ENCODE data around the gene ANO10.
"Not testable (repeated sequence)": the region's sequence is repeated elsewhere in the genome, so short reads cannot be mapped to it uniquely, and the experiment has no call there.

Gene ANO10

DNA sequence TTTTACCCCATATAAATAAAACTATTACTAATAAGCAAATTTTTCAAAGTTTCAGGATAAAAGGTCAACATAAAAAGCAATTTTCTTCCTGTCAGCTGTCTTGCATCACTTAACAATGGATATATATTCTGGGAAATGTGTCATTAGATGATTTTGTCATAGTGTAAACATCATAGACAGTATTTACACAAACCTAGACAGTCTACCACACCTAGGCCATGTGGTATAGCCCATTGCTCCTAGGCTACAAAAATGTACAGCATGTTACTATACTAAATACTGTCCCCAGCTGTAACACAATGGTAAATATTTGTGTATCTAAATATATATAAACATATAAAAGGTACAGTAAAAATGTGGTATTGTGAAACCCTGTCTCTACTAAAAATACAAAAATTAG lies 156.7 kb downstream of the ANO10 start:
- DNase-seq: no peak

DNA sequence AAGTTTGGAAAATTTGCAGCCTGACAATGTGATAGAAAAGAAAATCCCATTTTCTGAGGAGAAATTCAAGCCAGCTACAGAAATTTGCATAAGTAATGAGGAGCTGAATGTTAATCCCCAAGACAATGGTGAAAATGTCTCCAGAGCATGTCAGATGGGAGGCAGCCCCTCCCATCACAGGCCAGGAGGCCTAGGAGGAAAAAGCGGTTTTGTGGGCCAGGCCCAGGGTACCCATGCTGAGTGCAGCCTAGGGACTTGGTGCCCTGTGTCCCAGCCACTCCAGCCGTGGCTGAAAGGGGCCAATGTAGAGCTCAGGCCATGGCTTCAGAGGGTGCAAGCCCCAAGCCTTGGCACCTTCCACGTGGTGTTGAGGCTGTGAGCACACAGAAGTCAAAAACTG lies 159.2 kb downstream of the ANO10 start:
- not testable (repeated sequence) for DNase-seq

DNA sequence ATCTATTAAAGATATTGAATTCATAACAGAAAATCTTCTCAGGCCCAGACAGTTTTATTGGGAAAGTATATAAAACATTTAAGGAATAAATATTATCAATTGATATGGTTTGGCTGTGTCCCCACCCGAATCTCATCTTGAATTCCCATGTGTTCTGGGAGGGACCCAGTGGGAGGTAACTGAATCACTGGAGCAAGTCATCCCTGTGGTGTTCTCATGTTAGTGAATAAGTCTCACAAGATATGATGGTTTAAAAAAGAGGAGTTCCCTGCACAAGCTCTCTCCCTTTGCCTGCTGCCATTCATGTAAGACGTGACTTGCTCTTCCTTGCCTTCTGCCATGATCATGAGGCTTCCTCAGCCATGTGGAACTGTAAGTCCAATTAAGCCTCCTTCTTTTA lies 160.5 kb downstream of the ANO10 start:
- no peak for DNase-seq

DNA sequence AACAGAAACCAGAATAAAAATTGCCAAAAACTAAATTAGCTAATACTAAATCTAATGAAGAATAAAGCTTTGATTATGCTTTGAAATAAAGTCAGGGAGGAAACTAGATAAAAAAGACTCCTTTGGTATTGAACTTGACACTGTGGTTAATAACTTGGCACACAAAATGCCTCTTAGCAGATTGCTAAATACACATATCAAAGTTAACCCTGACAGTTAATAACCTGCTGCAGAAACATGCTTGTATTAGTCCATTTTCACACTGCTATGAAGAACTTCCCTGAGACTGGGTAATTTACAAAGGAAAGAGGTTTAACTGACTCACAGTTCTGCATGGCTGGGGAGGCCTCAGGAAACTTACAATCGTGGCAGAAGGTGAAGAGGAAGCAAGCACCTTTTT lies 164.8 kb downstream of the ANO10 start:
- not testable (repeated sequence) for DNase-seq

DNA sequence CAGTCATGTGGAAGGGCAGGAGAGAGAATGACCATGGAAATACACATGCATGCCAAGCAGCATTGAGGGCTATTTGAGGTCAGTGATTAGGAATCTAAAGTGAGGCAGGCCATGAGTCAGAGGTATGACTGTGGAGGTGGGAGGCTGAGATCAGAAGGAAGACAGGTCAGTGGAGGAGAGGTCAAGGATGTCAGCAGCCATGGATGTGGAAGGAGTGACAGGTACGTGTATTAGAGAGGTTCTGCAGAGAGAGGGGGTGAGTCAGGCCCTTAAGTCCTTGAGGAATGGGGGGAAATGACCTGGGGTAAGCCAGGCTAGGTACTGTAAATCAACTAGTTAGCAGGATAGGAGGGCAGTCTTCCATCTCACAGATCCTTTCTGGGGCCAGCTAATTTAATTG lies 166.6 kb downstream of the ANO10 start:
- DNase-seq: no peak

DNA sequence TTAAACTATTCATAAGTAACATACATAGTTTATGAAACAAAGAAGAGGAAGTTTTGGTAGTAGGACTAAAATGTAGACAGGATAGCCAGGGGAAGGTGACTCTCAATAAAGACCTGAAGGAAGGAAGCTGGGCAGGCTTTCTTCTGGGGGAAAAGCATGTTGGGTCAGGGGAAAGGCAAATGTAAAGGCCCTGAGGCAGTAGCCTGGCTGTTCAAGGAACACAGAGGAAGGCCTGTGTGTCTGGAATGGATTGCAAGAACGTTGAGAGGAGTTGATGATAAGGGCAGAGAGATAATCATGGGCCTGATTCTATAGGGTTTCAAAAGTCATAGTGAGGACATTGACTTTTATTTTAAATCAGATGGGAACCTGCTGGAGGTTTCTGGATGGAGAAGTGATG lies 167.8 kb downstream of the ANO10 start:
- DNase-seq: no peak

DNA sequence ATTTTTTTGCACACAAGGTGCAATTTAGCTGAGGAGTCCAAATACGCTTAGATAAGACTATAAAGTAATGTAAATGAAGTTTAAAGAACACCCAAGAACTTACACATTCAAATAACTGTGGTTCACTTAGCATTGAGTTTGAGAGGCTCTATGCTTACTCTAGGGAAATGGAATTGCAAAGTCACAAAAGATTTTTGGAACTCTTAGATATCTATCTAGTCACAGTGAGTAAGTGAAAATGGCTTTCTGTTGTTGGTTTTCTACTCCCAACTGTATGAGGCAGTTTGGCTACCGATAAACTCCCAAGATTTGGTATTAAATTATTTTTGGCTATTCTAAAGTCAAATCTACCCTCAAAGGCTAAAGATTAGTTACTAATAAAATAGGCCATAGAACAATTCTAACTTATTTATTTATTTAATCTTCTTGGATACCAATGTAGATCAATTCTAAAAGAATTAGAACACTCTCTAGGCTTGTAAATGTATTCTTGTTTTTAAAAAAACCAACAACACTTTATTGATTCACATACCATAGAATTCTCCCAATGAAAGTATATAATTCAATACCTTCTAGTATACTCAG lies 170.0 kb downstream of the ANO10 start:
- DNase-seq: no peak

DNA sequence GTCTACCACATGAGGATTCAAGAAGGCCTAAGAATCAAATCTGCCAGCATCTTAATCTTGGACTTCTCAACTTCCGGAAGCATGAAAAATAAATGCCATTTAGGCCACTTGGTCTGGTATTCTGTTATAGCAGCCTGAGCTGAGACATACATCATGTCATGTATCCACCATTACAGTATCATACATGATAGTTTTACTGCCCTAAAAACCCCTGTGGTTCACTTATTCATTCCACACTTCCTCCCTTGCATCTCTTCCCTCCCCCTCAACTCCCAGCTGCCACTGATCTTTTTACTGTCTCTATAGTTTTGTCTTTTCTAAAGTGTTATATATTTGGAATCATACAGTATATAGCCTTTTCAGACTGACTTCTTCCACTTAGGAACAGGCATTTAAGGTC lies 173.7 kb downstream of the ANO10 start:
- no peak for DNase-seq

DNA sequence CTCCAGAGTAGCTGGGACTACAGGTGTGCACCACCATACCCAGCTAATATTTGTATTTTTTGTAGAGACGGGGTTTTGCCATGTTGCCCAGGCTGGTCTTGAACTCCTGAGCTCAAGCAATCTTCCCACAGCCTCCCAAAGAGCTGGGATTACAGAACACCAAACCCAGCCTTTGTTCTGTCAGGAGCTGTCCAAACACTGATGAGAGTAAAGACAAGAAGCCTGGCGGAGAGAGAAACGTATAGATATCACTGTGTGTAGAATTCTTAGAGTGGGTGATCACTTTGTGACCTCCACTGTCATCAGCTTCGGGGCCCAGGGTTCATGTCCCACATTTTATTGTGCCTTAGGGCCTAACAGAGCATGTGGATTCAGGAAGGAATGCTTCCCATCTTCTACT lies 176.0 kb downstream of the ANO10 start:
- DNase-seq: no peak

DNA sequence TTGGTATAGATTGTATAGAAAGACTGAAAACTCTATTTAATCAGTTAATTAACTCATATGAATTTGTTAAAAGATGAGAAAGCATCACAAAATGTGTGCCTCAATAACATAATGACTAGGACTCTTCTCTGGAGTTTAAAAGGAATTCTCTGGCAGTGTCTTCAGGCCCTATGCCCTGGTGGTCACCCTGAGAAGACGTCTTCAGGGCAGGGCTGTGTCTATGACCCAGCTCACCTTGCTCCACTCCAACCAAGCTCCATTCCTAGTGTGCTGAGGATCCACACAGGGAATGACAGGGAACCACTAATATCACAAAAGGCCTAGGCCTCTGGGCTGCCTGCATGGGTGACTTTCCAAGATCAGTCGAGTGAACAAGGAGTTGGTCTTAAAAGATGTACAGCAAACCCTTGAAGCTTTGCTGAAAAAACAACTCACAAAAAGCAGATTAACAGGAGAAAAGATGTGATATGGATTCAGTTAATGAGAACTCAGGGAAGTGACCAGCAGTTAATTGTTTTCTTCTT lies 178.9 kb downstream of the ANO10 start:
- no peak for DNase-seq

DNA sequence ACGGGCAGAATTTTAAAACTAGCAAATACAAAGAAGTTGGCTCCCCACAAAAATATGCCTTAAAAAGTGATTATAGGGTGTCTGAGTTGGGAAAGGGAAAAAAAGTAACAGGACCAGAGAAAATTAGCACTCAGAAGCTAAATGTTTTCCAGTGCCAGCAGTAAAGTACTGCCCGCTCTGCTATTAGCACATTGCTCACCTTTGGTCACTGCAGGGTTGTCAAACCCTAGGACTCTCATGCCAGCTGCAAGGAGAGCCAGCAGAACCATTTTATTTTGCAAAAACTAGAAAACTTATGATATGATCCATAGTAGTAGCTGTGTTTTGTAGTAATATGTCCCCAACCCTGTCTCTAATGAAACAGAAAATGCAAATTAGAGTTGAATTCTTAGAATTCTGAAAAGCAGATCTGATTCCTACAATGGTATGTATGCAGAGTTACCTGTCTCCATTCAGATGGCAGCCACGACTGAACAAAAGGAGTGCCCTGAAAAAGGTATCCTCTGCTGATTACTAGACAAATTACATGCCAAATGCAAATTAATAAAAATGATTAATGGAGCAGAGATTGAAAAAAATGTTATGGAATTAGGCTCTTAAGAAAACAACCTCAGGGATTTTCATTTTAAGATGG lies 185.2 kb downstream of the ANO10 start:
- DNase-seq: no peak

DNA sequence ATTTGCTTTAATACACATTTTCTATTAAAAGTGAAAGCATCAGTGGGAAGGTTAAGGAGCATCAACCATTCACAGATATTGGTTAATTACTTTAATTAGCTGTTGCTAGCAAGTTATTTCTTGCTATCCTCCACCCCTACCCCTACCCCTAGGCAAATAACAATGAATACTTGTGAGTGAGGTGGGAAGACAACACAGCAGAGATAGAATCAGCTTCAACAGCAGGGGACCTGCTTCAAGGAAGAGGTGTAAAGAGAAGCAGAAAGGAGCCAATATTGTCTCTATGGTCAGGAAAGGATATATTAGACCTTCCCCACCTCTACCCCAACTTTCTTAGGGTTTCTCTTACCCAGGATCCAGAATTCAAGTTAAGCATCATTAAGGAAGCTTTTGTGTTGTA lies 186.1 kb downstream of the ANO10 start:
- DNase-seq: no peak

DNA sequence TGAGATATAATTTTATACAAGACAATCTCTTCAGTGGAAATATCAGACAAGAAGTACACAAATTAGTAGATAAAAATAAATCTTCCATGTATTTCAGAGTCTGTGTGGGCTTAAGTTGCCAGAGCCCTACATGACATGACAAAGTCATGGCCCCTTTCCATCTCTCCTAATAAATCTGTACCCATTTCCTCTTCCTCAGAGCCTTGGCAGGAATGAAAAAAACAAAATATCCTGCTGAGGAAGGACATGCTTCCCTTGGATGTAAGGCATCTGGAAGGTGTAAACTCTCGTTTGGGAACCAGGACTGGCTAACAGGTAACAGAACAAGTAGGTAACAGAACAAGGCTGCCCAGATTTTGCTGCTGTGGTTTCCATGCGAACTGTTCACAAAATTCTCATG lies 187.4 kb downstream of the ANO10 start:
- no peak for DNase-seq

DNA sequence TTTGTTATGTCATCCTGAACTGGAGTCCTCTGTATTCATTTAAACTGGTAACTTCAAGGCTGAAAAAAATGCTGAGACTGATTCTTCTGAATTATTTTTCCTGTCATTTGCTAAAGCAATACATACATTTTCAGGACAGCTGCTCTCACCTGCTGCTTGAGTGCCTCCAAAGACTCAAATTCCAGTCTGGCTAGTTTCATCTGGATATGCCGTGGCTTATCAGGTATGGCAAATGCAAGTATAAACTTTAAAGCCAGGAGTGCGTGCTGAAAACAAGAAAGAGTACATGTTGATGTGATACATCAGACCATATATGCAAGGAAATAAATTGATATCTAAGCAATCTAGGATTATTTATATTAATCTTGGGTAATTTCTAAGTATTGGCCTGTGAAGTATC lies 189.3 kb downstream of the ANO10 start:
- no peak for DNase-seq

DNA sequence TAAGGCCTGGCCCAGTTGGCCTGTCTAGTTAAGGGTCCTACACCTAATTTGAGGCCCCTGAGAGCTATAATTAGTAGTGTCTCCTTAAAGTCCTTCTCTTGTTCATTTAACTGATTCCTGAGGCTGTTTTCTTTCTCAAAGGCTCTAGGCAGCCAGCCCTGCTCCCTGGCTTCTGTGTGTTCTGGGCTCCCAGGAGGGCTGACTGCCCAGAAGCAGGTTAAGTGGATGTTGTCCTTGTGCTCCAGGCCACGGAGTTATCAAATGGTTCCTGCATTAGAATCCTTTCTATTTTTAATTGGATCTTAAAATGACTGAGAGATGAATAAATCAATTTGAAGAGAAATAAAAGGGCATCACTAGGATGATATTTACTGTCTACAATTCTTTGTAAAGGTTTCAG lies 195.4 kb downstream of the ANO10 start:
- no peak for DNase-seq

DNA sequence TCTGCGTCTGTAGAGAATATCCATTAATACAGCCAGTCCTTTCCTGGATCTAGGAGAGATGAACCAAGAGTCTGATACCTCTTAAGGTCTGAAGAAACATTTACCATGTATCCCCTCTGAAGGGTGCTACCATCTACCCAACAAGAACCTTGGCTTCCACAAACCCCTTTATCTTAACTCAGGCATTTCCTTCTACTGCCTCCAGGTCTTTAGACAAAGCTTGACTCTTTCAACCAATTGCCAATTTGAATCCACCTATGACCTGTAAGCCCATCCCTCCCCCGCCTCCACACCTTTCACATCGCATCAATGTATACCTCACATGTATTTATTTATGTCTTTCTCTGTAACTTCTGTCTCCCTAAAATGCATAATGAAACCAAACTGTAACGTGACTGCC lies 196.0 kb downstream of the ANO10 start:
- no peak for DNase-seq

DNA sequence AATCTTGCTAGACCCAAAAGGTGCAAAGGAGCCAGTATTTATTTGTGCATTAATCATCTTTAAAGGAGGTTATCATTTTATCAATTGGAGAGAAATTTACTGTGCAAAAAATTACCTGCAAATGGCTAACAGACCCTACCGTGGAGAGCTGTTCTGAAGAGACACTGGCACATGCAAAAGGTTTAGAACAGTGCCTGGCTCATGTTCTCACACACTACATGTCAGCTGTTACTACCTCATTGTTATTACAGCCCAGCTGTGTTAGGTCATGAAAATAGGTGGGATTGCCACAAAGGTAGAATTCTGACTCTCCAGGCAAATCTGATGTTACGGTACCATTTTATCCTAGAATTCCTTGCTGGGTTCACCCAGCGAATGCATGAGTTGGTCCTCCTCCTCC lies 198.2 kb downstream of the ANO10 start:
- no peak for DNase-seq

DNA sequence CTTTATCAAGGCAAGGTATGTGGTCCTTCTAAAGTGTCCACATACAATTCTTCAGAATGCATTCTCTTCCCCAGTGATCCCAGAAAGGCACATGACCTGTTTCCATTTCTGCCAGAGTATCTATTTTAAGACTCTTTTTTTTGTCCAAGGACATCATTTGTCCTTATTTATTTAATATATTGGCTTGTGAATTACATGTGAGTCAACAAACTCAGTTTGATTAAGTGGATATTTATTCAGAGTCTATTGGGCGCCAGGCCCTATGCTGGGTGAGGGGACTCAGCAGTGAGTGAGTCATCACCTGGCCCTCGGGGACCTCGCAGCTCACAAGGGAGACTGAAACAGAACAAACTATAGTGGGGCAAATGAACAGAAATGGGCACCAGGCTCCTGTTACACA lies 198.7 kb downstream of the ANO10 start:
- DNase-seq: no peak

DNA sequence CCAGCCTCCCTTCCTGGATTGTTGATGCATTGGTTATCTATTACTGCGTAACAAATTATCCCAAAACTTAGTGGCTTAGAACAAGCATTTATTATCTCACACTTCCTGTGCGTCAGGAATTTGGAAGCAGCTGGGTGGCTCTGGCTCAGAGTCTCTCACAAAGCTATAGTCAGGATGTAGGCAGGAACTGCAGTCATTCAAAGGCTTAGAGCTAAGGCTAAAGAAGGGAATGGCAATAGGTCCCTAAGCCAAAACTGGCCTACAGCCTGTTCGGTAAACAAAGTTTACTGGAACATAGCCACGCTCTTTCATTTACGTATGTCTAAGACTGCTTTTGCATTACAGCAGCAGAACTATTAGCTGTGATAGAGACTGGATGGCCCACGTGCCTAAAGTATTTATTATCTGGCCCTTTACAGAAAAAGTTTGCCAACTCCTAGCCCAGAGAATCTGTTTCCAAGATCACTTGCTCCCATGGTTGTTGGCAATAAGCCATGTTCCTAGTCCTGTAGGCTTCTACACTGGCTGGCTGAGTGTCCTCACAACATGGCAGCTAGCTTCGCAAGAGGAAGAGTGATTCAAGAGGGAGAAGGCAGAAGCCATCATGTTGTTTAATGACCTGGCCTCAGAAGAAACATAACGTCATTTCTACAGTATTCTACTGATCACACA lies 203.1 kb downstream of the ANO10 start:
- no peak for DNase-seq

DNA sequence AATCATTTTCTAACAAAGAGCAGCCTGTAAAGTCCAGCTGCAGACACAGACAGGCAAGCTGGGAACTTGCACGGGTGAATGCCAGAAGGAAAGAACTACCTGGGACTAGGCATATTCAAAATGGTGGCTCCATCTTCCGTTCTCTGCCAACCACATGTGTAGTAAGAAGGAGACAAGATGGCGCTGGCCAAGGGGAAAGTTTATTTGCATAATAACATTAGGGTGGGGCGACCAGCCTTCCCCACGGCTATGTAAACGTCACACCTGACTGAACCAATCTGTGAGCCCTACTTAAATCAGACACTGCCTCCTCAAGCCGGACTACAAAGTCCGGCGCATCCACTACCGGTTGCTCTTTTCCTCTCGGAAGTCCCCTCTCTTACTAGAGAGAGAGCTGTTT lies 204.7 kb downstream of the ANO10 start:
- DNase-seq: no peak

DNA sequence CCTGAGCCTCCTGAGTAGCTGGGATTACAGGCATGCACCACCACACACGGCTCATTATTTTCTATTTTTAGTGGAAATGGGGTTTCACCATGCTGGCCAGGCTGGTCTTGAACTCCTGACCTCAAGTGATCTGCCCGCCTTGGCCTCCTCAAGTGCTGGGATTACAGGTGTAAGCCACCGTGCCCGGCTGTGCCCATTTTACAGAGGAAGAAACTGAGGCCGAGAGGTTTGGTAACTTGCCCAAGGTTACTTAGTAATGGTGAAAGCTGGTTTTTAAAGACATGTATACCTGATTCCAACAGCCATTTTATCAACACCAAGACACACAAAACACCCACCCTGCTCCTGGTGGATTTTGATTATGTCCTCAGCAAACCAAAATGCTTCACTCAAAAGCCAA lies 206.7 kb downstream of the ANO10 start:
- no peak for DNase-seq

DNA sequence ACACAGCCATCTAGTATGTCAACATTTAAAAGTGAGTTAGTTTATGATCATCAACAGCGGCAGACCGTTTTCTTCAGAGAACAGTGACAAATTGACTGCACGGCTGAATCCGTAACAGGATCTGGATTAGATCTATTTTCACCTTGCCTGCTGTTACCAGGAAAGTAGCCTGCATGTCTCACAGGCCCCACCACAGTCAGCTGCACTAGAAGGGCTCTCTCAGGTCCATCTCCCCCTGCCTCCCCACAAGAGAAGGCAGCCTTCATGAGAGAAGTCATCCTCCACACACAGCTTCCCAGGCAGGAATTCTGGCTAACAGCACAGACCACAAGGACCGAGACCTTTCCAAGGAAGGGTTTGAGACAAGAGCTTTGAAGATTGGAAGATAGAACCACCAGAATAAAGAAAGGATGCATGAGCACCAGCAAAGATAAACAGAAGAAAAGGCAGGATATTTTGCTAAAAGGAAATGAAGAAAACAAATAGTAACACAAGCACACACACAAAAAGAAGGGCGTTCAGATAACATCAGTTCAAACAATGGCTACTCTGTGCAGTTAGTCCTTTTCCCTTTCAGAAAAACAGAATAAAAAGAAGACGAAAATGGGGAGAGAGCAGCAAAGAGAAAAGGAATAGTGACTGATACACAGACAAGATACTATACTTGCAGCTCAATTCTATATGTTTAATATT lies 208.0 kb downstream of the ANO10 start:
- no peak for DNase-seq

DNA sequence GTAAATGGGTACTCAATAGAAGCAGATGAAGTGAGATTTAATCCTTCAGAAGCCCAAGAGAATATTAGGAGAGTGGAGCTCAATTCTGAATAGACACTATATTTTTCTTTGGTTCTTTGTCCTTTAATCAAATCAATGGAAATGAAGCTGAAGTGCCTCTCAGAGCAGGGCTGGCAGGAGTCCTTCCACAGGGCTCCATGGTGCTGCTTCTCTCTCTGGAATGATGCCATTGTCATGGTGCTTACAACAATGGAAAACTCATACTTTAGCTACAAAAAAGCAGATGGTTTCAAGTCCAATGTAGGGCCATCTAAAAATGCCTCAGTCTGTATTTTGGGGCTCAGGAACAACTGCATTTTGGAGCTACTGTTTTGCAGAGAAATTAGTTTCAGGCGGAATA lies 210.4 kb downstream of the ANO10 start:
- DNase-seq: no peak

DNA sequence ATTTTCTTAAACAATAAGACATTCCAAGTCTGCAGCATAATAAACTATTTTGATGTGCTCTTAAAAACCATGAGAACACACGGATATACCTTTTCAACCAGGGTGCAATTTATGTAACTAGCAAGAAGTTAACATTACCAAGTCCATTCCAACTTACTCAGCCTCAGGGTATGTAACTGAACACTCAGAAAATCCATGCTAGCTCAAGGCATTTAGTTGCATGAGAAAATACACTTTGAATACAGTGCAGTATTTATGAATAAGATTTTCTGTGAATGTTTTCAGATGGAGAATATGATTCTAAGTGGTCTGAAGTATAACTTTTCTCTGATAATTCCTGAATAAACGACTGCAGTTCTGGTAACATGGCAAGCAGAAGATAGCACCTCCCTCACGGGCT lies 211.2 kb downstream of the ANO10 start:
- no peak for DNase-seq
